MM.1S (cell line): ENCODE data around the gene ATP4A.

Experiments
- DNase-seq: peaks from one replicate; pipeline ENCODE4 v3.0.0-alpha.2; 2015
- H2AFZ ChIP-seq: fragments of 300-600 bp; sonication (generic); 2 replicates; pipeline ENCODE4 v1.6.0; 2016; ENCODE audit warnings: antibody characterized with exemption, low read length
- H3F3A ChIP-seq: fragments of 300-600 bp; sonication (generic); 2 replicates; pipeline ENCODE4 v1.6.1; 2016; ENCODE audit warnings: mild to moderate bottlenecking, antibody characterized with exemption, low read length, moderate library complexity, mixed read lengths; ENCODE audit not compliant: insufficient read depth
- H3K27ac ChIP-seq: fragments of 300-600 bp; sonication (generic); 2 replicates; pipeline ENCODE4 v1.5.1; 2016; ENCODE audit warnings: mild to moderate bottlenecking, low read length
- H3K27me3 ChIP-seq: fragments of 300-600 bp; sonication (generic); replicated peaks from 2 replicates; pipeline ENCODE4 v1.6.0; 2016; ENCODE audit warnings: low read length; ENCODE audit not compliant: insufficient read depth
- H3K36me3 ChIP-seq: fragments of 300-600 bp; sonication (generic); replicated peaks from 2 replicates; pipeline ENCODE4 v1.6.1; 2016; ENCODE audit warnings: mild to moderate bottlenecking, low read length, mixed read lengths; ENCODE audit not compliant: insufficient read depth
- H3K4me1 ChIP-seq: fragments of 300-600 bp; sonication (generic); 2 replicates; pipeline ENCODE4 v1.6.1; 2016; ENCODE audit warnings: low read length, mixed read lengths
- H3K4me2 ChIP-seq: fragments of 300-600 bp; sonication (generic); 2 replicates; pipeline ENCODE4 v1.6.0; 2016; ENCODE audit warnings: low read depth, low read length
- H3K4me3 ChIP-seq: fragments of 300-600 bp; sonication (generic); 2 replicates; pipeline ENCODE4 v1.5.1; 2016; ENCODE audit warnings: low read length, mixed read lengths
- H3K79me2 ChIP-seq: fragments of 300-600 bp; sonication (generic); 2 replicates; pipeline ENCODE4 v1.6.1; 2016; ENCODE audit warnings: mixed run types, low read length, mixed read lengths
- H3K9ac ChIP-seq: fragments of 300-600 bp; sonication (generic); 2 replicates; pipeline ENCODE4 v1.6.1; 2016; ENCODE audit warnings: low read length, mixed read lengths
- H3K9me2 ChIP-seq: fragments of 300-600 bp; sonication (generic); replicated peaks from 2 replicates; pipeline ENCODE4 v1.6.1; 2016; ENCODE audit warnings: mild to moderate bottlenecking, low read length, mixed read lengths; ENCODE audit not compliant: insufficient read depth
- H3K9me3 ChIP-seq: fragments of 300-600 bp; sonication (generic); replicated peaks from 2 replicates; pipeline ENCODE4 v1.6.1; 2016; ENCODE audit warnings: mild to moderate bottlenecking, low read length, mixed read lengths; ENCODE audit not compliant: insufficient read depth
- H4K20me1 ChIP-seq: fragments of 300-600 bp; sonication (generic); 2 replicates; pipeline ENCODE4 v1.6.1; 2016; ENCODE audit warnings: mild to moderate bottlenecking, low read length, moderate library complexity, mixed read lengths; ENCODE audit not compliant: insufficient read depth
- CTCF ChIP-seq: fragments of 300-600 bp; sonication (generic); IDR thresholded peaks from 2 replicates; pipeline ENCODE4 v1.5.1; 2016; ENCODE audit warnings: antibody characterized with exemption, low read length, mixed read lengths
- EZH2 ChIP-seq: fragments of 300-600 bp; sonication (generic); optimal IDR thresholded peaks from 2 replicates; pipeline ENCODE3; 2017; ENCODE audit warnings: low read depth, mild to moderate bottlenecking, antibody characterized with exemption, low read length, mixed read lengths
- EZH2phosphoT487 ChIP-seq: fragments of 300-600 bp; sonication (generic); IDR thresholded peaks from 2 replicates; pipeline ENCODE4 v1.6.1; 2018; ENCODE audit warnings: antibody characterized with exemption, low read length

ATP4A gene

GRCh38 chr19:35585848-35586247, 22.4 kb upstream of the ATP4A start, which contains the start of gene PMIS2:
Gene PMIS2, plus strand, starts transcription at chr19:35586173. Its CDS starts 87 bp downstream, at chr19:35586260.
- H3K27me3 ChIP-seq, result peaks cover 84% of the 10 kb centered on the region
- no peak for TF ChIP-seq EZH2phosphoT487
- TF ChIP-seq EZH2, result no peak
- no peak for TF ChIP-seq CTCF
- no peak within 1 kb of the TSS for H2AFZ ChIP-seq
- H3K9me3 ChIP-seq, result no peaks in the 10 kb centered on the region
- no peak within 1 kb of the TSS for H3K4me2 ChIP-seq
- H3K4me1 ChIP-seq, result no peaks in the 10 kb centered on the region
- H3K4me3 ChIP-seq, result no peak within 1 kb of the TSS
- no peak within 1 kb of the TSS for H3K27ac ChIP-seq
- H3F3A ChIP-seq, result no peaks in the 10 kb centered on the region
- H3K36me3 ChIP-seq, result no peaks in the 10 kb centered on the region
- no peaks in the 10 kb centered on the region for H4K20me1 ChIP-seq
- no peaks in the 10 kb centered on the region for H3K9me2 ChIP-seq
- no peaks in the 10 kb centered on the region for H3K79me2 ChIP-seq
- no peak within 1 kb of the TSS for H3K9ac ChIP-seq
- DNase-seq, result no peak

GRCh38 chr19:35582760-35583159, 19.3 kb upstream of the ATP4A start:
- Histone ChIP-seq H3K79me2 (no peaks in the 10 kb centered on the region), H3K36me3 (no peaks in the 10 kb centered on the region), H3K4me1 (peaks cover 9% of the 10 kb centered on the region), H3K9me2 (no peaks in the 10 kb centered on the region), H3K4me2 (no peak overlapping the region), H3K27me3 (peaks cover 64% of the 10 kb centered on the region), H4K20me1 (no peaks in the 10 kb centered on the region), H3K4me3 (no peak overlapping the region), H3F3A (no peaks in the 10 kb centered on the region), H3K9me3 (no peaks in the 10 kb centered on the region), H3K9ac (no peak overlapping the region), H3K27ac (no peak overlapping the region), H2AFZ (no peak overlapping the region)
- DNase-seq, result no peak
- TF ChIP-seq EZH2, result no peak
- no peak for TF ChIP-seq CTCF
- TF ChIP-seq EZH2phosphoT487, result no peak

GRCh38 chr19:35578707-35579106, 15.2 kb upstream of the ATP4A start:
- no peaks in the 10 kb centered on the region for H3K9me2 ChIP-seq
- no peak for DNase-seq
- no peak for TF ChIP-seq EZH2phosphoT487
- TF ChIP-seq CTCF, result no peak
- no peak for TF ChIP-seq EZH2
- H3K36me3 ChIP-seq, result no peaks in the 10 kb centered on the region
- H3F3A ChIP-seq, result no peaks in the 10 kb centered on the region
- peak overlapping the region; percentile 11; the same call in 1 of the 2 replicates for H2AFZ ChIP-seq
- H3K4me2 ChIP-seq, result peak overlapping the region; percentile 42
- peaks cover 62% of the 10 kb centered on the region for H3K27me3 ChIP-seq
- H4K20me1 ChIP-seq, result no peaks in the 10 kb centered on the region
- H3K9me3 ChIP-seq, result no peaks in the 10 kb centered on the region
- no peaks in the 10 kb centered on the region for H3K79me2 ChIP-seq
- H3K4me1 ChIP-seq, result peaks cover 9% of the 10 kb centered on the region
- no peak overlapping the region for H3K9ac ChIP-seq
- no peak overlapping the region for H3K27ac ChIP-seq
- H3K4me3 ChIP-seq, result no peak overlapping the region
